ENCODE measurements around the gene TRPC4. TPM values are rescaled to one million over a fixed set of nuclear protein-coding genes. Genes with fewer than 3 reads are reported as not detected.
A peak's percentile ranks its signal among the peaks of the same experiment; 100 is the strongest.

The TRPC4 gene
- total RNA-seq, 2 experiments from 2014 or later = not detected

DNA sequence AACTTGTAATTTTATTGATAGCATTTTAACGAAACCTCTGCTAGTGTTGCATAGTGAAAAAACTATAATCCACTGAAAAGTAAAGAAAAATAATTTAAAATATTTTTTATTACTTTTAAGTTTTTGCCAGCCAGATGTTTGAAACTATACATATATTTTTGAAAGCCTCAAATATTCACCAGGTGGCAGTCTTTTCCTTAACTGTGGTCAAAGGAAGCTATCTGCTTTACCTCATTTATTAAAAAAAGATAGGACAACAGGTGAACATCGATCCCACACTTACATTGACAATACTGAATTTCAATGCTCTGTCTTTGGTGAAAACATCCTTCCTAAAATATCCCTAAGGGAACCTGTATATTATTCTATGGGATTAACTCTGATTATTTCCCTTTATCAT, 100.5 kb downstream of the TRPC4 start:
- peak overlapping the region; percentile 23; the same call in 1 of the 2 replicates for H2AFZ ChIP-seq (ENCODE audit: low read length)
- no TSS peak for BruUV-seq (replicated peaks)
- no peaks in the 10 kb centered on the region for H3K4me1 ChIP-seq (ENCODE audit: insufficient read depth, low read length, poor library complexity, severe bottlenecking)
- H3K79me2 ChIP-seq (ENCODE audit: insufficient read depth, low read depth, low read length) = no peaks in the 10 kb centered on the region
- no peaks in the 10 kb centered on the region for H3K36me3 ChIP-seq (ENCODE audit: insufficient read depth, low read length)
- ChIA-PET POLR2A (interaction anchor here (0.6 to 1.7 kb wide), 6 partner anchors 14 to 1008 kb away, joined by 3 to 4 read pairs (median 3); no protein-coding TSS in a partner anchor), CTCF (ENCODE audit: unreplicated experiment) (no interaction called here)
- peak; percentile 53 for DNase-seq (ENCODE audit: low spot score)
- no peak overlapping the region for H3K27ac ChIP-seq (ENCODE audit: low read depth, low read length, poor library complexity, severe bottlenecking)
- intact Hi-C loops (cut with micrococcal nuclease; ENCODE audit: unreplicated experiment) = loop anchor here (1.0 to 10.0 kb wide), 4 partner anchors 176 to 813 kb away; no protein-coding TSS in a partner anchor
- H4K20me1 ChIP-seq (ENCODE audit: insufficient read depth, low read length) = no peaks in the 10 kb centered on the region
- H3K4me2 ChIP-seq (ENCODE audit: low read length) = no peak overlapping the region
- no peaks in the 10 kb centered on the region for H3K9me3 ChIP-seq (ENCODE audit: low read length)
- TF ChIP-seq, protein P1, sequence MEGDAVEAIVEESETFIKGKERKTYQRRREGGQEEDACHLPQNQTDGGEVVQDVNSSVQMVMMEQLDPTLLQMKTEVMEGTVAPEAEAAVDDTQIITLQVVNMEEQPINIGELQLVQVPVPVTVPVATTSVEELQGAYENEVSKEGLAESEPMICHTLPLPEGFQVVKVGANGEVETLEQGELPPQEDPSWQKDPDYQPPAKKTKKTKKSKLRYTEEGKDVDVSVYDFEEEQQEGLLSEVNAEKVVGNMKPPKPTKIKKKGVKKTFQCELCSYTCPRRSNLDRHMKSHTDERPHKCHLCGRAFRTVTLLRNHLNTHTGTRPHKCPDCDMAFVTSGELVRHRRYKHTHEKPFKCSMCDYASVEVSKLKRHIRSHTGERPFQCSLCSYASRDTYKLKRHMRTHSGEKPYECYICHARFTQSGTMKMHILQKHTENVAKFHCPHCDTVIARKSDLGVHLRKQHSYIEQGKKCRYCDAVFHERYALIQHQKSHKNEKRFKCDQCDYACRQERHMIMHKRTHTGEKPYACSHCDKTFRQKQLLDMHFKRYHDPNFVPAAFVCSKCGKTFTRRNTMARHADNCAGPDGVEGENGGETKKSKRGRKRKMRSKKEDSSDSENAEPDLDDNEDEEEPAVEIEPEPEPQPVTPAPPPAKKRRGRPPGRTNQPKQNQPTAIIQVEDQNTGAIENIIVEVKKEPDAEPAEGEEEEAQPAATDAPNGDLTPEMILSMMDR (conservative IDR thresholded peaks at IDR 0.05; ENCODE audit: low read length) = peak; percentile 81
- TF ChIP-seq EZH2phosphoT487 (IDR thresholded peaks at IDR 0.05; ENCODE audit: borderline replicate concordance, low read depth, low read length) = no peak
- H3K4me3 ChIP-seq (ENCODE audit: low read depth, low read length, poor library complexity, severe bottlenecking) = no peak overlapping the region
- H3K9me2 ChIP-seq (ENCODE audit: insufficient read depth, low read length) = no peaks in the 10 kb centered on the region

DNA sequence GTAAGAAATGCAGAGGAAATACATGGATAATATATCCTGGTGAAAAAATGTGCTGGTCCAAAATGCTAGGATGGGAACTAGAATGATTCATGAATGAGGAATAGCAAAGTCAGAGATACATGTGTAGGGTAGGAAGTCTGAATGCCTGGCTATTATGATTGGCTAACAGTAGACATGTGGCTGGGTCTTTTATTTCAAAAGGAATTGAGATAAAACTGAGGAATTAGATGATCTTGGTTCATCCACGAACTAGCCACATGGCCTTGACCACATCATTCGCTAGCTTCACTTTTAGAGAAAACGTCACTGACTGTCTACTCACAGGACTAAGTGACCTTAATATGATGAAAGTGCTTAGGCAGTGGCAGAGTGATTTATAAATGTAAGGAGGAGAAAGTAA, 103.1 kb downstream of the TRPC4 start:
- ChIA-PET CTCF (ENCODE audit: unreplicated experiment) (no interaction called here), POLR2A (no interaction called here)
- H3K4me1 ChIP-seq (ENCODE audit: insufficient read depth, low read length, poor library complexity, severe bottlenecking) = no peaks in the 10 kb centered on the region
- H2AFZ ChIP-seq (ENCODE audit: low read length) = no peak overlapping the region
- DNase-seq (ENCODE audit: low spot score) = no peak
- no peaks in the 10 kb centered on the region for H3K9me2 ChIP-seq (ENCODE audit: insufficient read depth, low read length)
- no peaks in the 10 kb centered on the region for H3K9me3 ChIP-seq (ENCODE audit: low read length)
- no peak overlapping the region for H3K4me2 ChIP-seq (ENCODE audit: low read length)
- H3K79me2 ChIP-seq (ENCODE audit: insufficient read depth, low read depth, low read length) = no peaks in the 10 kb centered on the region
- H3K4me3 ChIP-seq (ENCODE audit: low read depth, low read length, poor library complexity, severe bottlenecking) = no peak overlapping the region
- H3K36me3 ChIP-seq (ENCODE audit: insufficient read depth, low read length) = no peaks in the 10 kb centered on the region
- no peak overlapping the region for H3K27ac ChIP-seq (ENCODE audit: low read depth, low read length, poor library complexity, severe bottlenecking)
- no peaks in the 10 kb centered on the region for H4K20me1 ChIP-seq (ENCODE audit: insufficient read depth, low read length)
- TF ChIP-seq EZH2phosphoT487 (IDR thresholded peaks at IDR 0.05; ENCODE audit: borderline replicate concordance, low read depth, low read length) = no peak
- TF ChIP-seq, protein P1 (conservative IDR thresholded peaks at IDR 0.05; ENCODE audit: low read length) = no peak
- intact Hi-C loops (cut with micrococcal nuclease; ENCODE audit: unreplicated experiment) = loop anchor here (5.0 to 10.0 kb wide), 2 partner anchors 178 to 816 kb away; no protein-coding TSS in a partner anchor
- no TSS peak for BruUV-seq (replicated peaks)

DNA sequence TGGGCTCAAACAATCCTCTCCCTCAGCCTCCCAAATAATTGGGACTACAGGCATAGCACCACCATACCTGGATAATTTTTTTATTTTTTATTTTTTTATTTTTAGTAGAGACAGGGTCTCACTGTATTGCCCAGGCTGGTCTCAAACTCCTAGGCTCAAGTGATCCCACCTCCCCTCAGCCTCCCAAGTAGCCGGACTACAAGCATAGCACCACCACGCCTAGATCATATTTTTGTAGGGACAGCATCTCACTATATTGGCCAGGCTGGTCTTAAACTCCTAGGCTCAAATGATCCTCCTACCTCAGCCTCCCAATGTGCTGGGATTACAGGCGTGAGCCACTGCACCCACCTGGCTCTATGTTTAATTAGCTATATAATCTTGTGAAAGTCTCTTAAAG, 114.2 kb downstream of the TRPC4 start:
- H4K20me1 ChIP-seq (ENCODE audit: insufficient read depth, low read length) = no peaks in the 10 kb centered on the region
- H3K9me2 ChIP-seq (ENCODE audit: insufficient read depth, low read length) = no peaks in the 10 kb centered on the region
- no peaks in the 10 kb centered on the region for H3K9me3 ChIP-seq (ENCODE audit: low read length)
- no peaks in the 10 kb centered on the region for H3K4me1 ChIP-seq (ENCODE audit: insufficient read depth, low read length, poor library complexity, severe bottlenecking)
- CTCF ChIA-PET (ENCODE audit: unreplicated experiment) = no interaction called here
- no peak overlapping the region for H3K4me3 ChIP-seq (ENCODE audit: low read depth, low read length, poor library complexity, severe bottlenecking)
- H3K27ac ChIP-seq (ENCODE audit: low read depth, low read length, poor library complexity, severe bottlenecking) = no peak overlapping the region
- intact Hi-C loops (cut with micrococcal nuclease; ENCODE audit: unreplicated experiment) = no loop called here
- H3K79me2 ChIP-seq (ENCODE audit: insufficient read depth, low read depth, low read length) = no peaks in the 10 kb centered on the region
- DNase-seq (ENCODE audit: low spot score) = no peak
- no TSS peak for BruUV-seq (replicated peaks)
- H3K4me2 ChIP-seq (ENCODE audit: low read length) = no peak overlapping the region
- no peak for TF ChIP-seq EZH2phosphoT487 (IDR thresholded peaks at IDR 0.05; ENCODE audit: borderline replicate concordance, low read depth, low read length)
- TF ChIP-seq, protein P1 (conservative IDR thresholded peaks at IDR 0.05; ENCODE audit: low read length) = no peak
- H2AFZ ChIP-seq (ENCODE audit: low read length) = no peak overlapping the region
- H3K36me3 ChIP-seq (ENCODE audit: insufficient read depth, low read length) = no peaks in the 10 kb centered on the region
- POLR2A ChIA-PET = no interaction called here

All from OCI-LY7 (cell line).